GM18505 (cell line): ENCODE measurements around the gene DENND5B.

ENCODE experiments used
- ATAC-seq: cut with Tn5 transposase; IDR thresholded peaks from one replicate; pipeline ENCODE4 v1.9.1; 2021; ENCODE audit not compliant: unreplicated experiment
- POLR2A ChIP-seq: IDR thresholded peaks from 4 replicates; pipeline ENCODE4 v1.6.1; 2011; ENCODE audit warnings: borderline replicate concordance; ENCODE audit not compliant: insufficient read depth, insufficient read length; ENCODE audit errors: extremely low read depth

Gene DENND5B

DNA sequence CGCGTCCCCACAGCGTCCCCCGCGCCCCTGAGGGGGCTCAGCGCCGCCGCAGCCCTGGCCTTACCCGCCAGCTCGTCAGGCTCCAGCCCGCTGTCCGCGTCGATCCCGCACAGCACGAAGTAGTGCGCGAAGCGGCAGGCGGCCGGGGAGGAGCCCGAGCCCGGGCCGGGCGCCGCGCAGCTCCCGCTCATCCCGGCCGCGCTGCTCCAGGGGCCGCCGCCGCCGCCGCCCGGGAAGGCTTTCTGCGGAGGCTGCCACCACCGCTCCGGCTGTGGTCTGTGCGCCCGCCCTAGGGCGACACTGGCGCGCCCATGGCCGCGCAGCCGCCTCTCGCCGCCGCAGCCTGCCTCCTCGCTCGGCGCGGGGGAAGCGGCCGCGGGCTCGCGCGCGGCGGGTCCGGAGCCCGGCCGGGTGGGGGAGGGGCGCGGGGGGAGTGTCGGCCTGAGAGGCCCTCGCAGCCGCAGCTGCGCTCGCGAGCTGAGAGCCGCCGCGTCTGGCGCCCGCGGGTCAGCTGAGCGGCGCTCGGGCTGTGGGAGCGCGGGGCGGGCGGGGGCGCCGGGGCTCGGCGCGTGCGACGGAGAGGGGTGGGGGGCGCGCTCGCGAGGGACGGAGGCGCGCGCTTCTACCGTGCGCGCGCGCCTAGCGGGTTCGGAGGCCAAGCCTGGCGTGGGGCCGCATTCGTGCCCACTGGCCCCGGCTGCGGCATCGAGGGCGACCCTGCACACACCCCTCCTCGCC lies at the start of gene DENND5B:
TSS of gene DENND5B (minus strand) at position 495 of the 738 bp plus-strand sequence. CDS start at position 191, 304 bp downstream.
- ATAC-seq: peak; percentile 54
- TF ChIP-seq POLR2A: peak; percentile 46

DNA sequence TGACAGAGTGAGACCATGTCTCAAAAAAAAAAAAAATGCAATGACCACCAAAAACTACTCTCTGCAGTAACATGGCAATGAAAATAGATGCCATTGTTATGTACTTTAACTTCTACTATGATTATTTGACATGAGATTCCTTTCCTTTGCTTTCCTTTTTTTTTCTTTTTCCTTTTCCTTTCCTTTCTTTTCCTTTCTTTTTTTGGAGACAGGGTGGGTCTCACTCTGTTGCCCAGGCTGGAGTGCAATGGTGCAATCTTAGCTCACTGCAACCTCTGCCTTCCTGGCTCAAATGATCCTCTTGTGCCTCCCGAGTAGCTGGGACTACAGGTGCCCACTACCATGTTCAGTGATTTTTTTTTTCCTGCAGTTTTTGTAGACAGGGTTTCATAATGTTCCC lies 43.7 kb upstream of the DENND5B start:
- ATAC-seq: no peak

DNA sequence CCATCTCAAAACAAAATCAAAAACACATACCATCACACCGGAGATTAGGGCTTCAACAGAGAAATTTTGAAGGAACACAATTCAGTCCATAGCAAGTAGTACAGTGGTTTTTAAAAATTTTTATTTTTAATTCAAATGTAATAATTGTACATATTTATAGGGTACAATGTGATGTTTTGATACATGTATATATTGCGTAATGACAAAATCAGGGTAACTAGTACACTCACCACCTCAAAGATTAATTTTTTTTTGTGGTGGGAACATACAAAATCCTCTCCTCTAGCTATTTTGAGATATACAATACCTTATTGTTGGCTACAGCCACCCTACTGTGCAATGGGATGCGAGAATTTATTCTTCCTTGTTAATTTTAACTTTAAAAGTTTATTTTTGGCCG lies 42.5 kb upstream of the DENND5B start:
- TF ChIP-seq POLR2A: no peak
- ATAC-seq: no peak

More for the DNA sequence above, 43.7 kb upstream of the DENND5B start:
- no peak for TF ChIP-seq POLR2A

DNA sequence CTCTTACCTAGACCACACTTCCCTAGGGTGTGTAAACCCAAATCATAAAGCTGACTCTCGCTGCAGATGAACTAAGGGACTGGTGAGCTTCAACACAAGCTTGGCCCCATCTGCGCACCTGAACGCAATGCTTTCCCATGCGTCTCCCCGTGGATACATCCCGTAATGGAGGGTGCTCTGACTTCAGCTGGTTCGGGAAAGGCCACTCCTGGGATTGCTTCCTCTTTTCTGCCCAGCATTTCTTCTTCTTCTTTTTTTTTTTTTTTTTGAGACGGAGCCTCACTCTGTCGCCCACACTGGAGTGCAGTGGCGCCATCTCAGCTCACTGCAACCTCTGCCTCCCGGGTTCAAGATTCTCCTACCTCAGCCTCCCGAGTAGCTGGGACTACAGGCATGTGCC lies 40.9 kb upstream of the DENND5B start:
- ATAC-seq: no peak
- TF ChIP-seq POLR2A: no peak

DNA sequence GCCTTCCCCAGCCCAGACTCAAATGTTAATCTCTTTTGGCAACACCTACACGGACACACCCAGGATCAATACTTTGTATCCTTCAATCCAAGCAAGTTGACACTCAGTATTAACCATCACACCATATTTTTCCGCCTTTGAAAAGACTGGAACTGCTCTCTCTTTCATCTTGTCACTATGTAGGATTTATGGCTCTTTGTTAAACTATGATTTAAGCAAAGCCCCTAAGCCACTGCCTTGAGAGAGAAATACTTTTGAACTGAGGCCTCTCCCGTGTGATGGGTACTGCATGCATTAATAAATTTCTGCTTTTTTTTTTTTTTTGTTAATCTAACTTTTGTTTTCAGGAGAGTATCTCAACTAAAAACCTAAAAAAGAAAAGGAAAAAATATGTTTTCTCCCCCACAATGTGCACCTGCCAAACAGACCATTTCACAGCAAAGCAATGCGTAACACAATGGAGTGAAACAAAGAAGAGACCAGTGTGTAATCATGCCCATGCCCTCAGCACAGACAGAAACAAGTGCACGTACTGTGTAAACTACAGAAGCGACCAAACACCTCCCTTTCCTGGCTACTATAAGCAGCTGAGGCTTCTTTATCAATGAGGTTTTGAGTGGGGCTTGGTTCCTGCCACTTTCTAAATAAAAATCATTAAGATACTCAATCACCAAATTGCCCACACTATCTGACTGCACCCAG lies 40.2 kb upstream of the DENND5B start:
- no peak for TF ChIP-seq POLR2A
- no peak for ATAC-seq

DNA sequence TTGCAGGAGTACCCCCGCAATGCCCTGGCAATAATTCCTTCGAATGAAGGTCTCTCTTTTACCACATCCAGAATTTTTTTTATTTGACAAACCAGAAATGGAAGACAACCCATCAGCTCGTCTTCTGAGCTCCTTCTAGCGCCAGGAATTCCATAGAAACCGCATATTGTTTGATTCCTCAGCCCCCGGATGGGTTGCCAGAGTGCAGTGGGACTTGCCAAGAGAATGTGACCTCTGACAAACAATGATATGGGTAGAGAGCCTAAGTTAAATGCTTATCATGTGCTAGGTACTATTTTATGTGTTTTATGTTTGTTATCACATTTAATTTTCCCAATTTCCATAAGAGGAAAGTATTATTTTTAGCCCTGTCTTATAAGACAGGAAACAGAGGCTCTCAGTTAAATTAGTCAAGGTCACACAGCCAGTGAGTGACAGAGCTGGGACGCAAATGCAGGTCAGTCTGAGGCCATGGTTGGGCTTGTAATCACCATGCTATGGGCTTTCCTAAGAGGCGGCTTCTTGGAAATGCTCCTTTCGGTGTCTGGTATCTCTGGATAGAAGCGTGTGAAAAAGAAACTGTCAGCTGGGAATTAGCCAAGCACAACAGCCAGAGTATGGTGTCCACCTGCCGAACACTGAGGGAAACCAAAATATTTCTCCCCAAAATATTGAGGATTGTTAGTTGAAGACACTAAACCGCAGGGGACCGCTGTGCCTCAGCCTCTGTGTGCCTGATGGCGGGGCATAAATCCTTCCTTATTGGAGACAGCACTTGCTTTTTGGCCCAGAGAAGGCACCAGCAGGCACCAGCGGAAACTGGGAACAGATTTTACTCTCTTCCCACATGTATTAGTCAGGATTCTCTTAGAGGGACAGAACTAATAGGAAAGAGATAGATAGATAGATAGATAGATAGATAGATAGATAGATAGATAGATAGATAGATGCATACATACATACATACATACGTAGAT lies 39.1 kb upstream of the DENND5B start:
- no peak for TF ChIP-seq POLR2A
- no peak for ATAC-seq

DNA sequence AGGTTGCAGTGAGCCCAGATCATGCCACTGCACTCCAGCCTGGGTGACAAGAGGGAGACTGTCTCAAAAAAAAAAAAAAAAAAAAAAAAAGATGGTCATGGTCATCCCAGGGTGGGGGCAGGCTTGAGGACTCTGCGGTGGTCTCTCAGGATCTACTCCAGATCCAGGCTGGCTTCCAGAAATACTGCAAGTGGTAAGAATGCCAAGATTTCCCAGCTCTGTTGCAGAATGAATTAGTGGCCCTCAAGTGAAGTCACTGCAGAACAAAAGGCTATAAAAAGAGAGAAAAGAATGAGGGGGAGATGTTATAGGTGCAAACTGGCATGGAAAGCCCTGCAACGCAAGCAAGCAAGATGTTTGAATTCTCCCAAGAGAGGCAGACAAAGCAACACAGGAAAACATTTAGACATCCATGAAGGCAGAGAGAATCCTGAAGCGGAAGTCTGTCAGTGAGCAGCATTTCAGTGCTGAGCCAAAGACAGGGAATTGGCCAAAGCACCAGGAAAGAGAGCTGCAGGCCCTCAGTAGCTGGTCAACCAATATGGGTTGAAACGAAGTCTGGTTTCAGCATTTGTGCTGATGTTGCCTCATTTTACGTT lies 36.6 kb upstream of the DENND5B start:
- TF ChIP-seq POLR2A: no peak
- no peak for ATAC-seq

DNA sequence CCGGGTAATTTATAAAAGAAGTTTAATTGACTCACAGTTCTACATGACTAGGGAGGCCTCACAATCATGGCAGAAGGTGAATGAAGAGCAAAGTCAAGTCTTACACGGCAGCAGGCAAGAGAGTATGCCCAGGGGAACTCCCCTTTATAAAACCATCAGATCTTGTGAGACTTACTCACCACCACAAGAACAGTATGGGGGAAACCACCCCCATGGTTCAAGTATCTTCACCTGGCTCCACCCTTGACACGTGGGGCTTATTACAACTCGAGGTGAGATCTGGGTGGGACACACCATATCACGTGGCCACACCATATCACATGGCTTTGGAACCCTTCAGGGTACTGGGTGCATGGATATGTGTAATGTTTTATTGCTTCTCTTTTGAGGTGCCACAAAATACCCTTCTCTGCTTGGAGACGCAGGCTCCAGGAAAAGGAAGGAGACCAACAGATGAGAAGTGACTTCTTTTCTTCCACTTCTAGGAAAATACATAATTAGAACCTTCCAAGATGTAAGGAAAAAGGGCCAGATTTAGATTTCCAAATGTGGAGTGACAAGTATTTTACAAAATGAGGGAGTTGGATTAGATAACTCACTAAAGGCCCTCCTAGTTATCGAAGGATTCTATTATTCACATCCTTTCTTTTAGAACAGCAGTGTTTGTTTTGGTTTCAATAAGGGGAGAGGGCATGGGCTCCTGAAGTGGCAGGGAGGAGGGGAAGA lies 35.5 kb upstream of the DENND5B start:
- TF ChIP-seq POLR2A: no peak
- no peak for ATAC-seq

DNA sequence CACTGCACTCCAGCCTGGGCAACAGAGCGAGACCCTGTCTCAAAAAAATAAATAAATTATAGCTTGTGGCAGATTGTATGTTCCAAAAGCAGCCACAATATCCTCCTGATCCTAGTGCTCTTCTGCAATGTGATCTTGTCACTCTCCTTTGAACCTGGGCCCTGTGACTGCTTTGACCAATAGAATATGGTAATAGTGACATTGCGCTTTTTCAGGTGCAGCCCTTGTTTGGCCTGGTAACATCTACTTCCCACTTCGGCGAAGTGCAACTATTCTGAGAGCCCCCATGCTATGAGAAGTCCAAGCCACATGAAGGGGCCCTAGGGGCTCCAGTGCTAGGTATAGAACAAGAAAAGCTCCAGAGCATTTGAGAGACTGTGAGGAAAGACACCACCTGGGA lies 31.1 kb upstream of the DENND5B start:
- no peak for ATAC-seq
- no peak for TF ChIP-seq POLR2A

DNA sequence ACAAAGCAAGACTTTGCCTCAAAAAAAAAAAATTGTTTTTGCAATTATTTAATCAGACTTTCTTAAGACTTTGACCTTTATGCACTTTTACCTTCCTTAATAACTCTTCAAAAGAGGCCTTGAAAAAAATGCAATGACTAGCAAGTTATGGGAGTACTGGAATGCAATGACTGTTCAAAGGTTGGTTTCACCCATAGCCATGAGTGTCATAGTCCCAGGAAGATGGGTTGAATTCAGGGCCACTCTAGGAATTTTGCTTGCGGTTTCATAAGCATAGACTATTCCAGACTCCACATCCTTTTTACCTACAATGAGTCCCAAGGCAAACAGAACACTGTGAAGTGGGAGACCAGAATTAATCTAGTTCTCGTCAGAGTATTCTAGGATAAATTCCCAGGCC lies 29.4 kb upstream of the DENND5B start:
- no peak for TF ChIP-seq POLR2A
- ATAC-seq: no peak

DNA sequence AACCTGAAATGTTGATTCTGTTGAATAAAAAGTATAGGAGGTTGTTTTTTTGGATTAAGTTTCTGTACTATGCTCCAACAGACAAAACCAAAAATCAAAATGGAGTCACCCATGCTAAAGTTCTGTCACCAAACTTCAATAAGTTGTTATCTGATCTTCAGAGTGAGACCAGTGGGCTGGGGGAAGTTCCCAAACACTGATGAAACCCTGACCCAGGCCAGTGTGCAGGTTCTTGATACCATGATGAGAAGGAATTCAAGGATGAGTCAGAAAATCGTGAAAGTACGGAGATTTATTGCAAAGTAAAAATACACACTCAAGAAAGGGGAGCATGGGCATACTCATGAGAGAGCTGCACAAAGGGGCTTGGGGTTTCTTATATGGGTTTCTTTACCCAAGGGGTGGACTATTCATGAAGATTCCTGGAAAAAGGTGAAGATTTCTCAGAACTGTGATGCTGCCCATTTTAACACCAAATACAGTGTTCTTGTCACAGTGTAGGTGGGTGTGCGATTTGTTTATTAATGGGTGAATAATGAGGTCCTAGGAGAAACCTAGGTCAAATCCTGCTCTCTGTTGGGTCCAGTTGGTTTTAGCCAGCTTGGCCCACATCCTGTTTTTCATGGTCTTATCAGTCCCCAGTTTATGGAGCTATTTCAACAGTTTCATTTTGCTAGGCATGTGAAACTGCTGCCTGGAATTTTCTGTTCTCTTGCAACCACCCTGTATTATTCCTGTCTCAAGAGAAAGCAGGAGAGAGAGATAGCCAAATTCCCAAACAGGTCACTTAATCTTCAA lies 27.5 kb upstream of the DENND5B start:
- no peak for ATAC-seq
- TF ChIP-seq POLR2A: no peak
